GM21786 (cell line): Measurements from ENCODE around the gene KIFC1.

Source experiments
- ATAC-seq: cut with Tn5 transposase; IDR thresholded peaks from one replicate; pipeline ENCODE4 v1.9.1; 2021; ENCODE audit not compliant: unreplicated experiment

KIFC1 gene

DNA sequence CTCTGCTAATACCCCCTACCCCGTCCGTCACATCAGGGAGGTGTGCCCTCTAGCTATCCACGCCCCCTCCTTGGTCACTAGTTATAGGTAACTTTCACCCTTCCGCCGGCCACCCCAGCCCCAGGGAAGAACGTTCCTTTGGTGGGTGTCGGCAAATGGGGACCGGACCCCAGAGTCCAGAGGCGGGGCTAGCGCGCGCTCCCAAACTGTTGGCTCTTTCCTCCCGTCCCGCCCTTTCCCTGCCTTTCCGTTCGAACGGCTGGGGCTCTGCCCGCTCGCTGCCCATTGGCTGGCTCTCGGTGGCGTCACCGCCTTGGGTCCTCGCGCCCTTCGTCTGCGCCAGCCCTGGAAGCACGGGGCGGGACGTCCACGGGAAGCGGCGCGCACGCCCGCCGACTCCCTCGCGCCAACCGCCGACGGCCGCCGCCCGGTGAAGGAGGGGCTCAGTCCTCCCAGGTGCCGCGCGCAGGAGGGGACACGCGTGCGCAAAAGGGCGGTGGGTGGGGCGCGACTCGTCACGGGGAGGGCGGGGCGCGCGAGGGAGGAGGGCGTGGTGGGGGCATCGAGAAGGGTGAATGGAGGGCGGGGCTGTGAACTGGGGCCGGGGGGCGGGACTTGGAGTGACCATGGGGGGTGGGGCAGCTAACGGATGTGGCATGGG is 18.6 kb downstream of the KIFC1 start:
- peak; percentile 76 for ATAC-seq

DNA sequence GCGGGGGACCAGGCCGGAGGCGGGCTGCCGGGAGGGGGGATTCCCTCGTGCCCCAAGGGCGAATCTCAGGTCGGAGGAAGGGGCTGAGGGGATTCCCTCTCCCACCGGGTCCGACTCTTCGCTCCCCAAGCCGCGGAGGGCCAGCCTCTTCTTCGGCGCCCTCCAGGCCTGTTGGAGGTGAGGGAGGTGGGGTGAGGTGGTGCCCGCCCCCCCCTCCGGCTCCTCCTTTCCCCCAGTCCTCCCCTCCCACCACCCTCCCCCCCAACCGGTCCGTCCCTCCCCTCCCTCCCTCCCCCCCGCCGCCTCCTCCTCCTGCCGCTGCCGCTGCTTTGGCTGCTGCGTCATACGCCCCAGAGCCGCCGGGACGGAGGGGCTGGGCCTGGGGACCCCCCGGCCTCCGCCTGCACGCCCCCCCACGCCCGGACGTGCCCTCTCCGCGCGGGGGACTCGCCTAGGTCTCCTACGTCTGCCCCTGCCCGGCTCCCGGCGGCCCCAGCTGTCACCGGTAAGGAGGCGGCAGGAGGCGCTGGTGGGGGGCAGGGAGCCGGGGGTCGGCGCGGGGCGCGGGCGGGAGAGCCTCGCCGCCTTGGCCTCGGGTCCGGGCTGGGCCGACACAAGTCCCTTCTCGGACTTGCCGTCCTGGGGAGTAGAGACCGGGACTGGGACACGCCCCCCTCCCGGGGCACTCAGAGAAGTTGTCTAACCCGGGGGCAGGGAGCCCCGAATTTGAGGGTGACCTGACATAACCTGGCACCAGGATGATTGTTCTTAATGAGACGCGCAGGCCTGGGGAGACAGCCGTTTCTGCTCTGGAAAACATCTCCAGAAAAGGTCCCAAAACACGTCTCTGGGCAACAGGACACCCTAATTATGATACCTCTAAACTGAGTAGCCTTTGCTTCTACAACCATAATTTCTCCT is 19.3 kb downstream of the KIFC1 start, which contains the start of gene PHF1:
PHF1 (plus strand) TSS at position 304 of the 921 bp plus-strand sequence. CDS start 1,250 bp downstream, outside the sequence.
- peak; percentile 22 for ATAC-seq

DNA sequence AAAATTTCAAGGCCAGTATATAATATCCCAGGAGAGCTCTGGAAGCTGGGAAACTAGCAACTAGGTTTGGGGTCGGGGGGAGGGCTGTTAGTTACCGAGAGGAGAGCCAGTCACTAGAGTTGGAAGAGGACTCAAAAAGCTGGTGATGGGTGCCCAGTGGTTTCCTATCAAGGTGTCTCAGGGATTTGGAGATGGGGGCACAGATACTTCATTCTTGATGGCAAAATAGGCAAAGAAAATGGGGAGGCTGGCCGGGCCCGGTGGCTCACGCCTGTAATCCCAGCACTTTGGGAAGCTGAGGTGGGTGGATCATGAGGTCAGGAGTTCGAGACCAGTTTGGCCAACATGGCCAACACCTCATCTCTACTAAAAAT is 20.0 kb downstream of the KIFC1 start:
- no peak for ATAC-seq

DNA sequence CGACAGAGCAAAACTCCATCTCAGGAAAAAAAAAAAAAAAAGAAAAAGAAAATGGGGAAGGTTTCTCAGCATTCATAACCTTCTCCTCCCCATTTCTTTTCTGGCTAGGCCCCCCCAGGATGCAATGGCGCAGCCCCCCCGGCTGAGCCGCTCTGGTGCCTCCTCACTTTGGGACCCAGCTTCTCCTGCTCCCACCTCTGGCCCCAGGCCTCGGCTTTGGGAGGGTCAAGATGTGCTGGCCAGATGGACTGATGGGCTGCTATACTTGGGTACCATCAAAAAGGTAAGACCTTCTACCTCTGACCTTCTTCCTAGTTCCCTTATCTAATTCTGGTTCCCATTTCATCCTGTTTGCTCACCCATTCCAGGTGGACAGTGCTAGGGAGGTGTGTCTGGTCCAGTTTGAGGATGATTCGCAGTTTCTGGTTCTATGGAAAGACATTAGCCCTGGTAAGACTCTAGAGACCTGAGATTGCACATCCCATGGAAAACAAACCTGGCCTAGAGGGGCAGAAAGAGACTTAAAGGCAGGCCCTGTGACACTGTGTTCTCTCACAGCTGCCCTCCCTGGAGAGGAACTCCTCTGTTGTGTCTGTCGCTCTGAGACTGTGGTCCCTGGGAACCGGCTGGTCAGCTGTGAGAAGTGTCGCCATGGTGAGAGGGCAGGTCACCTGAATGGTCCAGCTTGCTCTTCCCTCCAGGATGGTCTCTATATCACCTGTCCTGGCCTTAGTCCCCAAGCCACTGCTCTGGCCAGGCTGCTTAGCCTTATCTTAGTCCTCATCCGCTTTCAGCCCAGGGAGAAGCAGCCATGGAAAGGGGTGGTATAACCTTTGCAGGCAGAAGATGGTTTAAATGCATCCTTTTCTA is 20.8 kb downstream of the KIFC1 start:
- ATAC-seq: no peak

DNA sequence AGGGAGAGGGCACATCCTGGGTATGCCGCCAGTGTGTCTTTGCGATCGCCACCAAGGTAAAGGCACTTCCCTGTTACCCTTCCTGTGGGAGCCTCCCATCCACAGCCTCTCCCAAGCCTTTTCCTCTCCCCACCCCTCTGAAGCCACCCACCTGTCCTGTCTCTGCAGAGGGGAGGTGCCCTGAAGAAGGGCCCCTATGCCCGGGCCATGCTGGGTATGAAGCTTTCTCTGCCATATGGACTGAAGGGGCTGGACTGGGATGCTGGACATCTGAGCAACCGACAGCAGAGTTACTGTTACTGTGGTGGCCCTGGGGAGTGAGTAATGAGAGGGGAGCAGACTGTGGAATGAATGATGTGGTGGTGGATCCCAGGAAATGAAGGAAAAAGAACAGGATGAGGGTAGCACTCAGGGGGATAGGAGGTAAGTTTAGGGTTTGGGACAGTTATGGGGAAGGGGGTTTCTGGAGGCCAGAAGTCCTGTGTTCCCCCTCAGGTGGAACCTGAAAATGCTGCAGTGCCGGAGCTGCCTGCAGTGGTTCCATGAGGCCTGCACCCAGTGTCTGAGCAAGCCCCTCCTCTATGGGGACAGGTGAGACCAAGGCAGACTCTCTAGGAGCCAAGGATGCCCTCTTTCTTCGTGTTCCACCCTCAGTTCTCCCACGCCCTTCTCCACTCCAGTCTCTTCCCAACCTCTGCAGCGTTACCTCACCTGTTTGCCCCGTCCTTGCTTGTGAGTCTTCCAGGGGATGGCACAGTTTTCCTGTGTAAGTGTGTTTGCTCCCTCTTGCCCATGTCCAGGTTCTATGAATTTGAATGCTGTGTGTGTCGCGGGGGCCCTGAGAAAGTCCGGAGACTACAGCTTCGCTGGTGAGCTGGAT is 21.9 kb downstream of the KIFC1 start:
- ATAC-seq: no peak

DNA sequence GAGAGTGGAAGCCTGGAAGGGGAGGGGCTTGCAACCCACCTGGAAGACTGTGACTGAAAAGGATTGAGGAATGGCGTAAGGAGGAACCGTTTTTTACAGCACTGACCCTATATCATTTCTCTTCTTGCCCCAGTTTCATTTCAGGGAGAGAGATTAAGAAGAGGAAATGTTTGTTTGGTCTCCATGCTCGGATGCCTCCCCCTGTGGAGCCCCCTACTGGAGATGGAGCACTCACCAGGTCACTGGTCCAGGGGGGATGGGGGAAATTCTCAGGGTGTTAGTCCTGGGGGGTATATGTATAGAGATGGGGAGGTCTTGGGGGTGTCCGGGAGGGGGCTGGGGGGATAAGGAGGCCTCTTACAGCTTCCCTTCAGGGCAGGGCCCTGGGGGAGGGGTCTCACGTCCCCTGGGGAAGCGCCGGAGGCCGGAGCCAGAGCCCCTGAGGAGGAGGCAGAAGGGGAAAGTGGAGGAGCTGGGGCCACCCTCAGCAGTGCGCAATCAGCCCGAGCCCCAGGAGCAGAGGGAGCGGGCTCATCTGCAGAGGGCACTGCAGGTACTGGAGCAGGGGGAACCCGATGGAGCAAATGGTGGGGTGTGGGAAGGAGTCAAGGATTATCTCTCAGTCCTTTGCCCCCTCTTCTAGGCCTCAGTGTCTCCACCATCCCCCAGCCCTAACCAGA is 23.1 kb downstream of the KIFC1 start:
- no peak for ATAC-seq

DNA sequence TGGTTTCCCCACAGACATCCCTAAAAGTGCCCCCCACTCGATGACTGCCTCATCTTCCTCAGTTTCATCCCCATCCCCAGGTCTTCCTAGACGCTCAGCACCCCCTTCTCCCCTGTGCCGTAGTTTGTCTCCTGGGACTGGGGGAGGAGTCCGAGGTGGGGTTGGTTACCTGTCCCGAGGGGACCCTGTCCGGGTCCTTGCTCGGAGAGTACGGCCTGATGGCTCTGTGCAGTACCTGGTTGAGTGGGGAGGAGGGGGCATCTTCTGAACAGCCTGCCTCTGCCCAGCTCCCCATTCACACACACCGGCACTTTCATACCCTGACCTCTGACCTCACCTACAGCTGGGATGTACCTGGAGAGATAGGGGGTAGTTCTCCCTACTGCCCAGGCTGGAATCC is 24.2 kb downstream of the KIFC1 start:
- ATAC-seq: no peak

DNA sequence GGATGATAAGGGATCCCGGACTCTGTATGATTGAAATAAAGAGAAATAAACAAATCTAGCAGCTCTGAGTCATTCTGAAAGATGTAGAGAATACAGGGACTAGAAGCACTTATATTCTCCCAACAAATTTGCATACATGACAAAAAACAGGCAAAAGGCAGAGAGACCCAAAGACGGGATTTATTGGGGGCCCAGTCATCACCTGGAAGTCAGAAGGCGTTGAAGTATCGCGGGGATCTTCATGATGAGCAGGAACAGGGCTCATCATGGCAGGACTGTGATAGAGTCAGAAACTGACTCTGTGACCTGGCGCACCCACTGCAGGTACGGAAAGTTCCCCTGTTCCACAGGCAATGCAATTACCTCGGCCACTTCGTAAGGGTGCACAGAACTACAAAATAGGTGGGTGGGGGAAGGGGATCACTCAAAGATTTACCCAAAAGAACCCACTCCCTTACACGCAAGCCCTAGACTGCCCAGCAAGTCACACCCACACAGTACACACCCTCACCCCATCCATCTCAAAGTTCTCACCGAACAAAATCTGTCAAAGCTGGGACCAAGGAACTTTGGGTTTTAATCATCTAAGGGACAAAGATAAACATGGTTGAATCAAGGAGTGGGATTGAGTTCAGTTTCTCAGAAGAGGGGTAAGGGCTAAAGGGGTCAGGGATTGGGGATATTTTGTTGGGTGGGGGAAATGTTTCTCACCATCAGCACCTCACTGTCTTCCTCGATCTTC is 24.9 kb downstream of the KIFC1 start:
- ATAC-seq: no peak

DNA sequence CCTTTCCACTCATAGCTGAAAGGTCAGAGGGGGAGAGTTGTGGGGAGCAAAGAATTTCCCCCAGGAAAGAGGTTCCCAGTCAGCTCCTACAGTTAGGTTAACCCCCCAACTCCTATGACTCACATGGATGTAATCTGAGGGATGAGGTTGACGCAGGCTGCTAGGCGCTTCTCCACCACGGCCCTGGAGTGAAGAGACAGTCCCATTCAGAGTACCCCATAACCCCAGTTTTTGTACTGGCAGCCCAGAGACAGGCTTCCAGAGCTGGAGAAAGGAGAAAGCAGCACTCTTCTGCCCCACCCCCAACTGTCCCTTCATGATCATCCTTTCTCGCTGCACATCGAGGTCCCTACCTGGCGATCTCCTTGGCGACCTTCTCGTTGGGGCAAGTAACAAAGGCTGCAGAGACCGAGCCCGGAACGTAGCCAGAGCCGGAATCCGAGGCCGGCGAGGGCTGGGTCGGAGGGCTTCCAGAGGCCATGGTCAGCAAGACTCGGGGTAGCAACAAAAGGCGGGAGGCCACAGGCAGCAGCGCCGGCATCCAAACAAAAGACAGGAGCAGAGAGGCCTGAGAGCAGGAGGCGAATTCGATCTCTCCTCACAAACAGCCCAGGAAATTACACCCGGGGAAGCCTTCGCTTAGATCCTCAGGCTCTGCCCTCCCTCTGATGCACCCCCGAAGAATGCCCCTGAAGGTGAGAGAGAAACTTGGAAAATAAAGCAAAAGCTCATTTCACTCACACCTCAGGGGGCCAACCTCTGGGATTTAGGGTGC is 25.7 kb downstream of the KIFC1 start:
- no peak for ATAC-seq

DNA sequence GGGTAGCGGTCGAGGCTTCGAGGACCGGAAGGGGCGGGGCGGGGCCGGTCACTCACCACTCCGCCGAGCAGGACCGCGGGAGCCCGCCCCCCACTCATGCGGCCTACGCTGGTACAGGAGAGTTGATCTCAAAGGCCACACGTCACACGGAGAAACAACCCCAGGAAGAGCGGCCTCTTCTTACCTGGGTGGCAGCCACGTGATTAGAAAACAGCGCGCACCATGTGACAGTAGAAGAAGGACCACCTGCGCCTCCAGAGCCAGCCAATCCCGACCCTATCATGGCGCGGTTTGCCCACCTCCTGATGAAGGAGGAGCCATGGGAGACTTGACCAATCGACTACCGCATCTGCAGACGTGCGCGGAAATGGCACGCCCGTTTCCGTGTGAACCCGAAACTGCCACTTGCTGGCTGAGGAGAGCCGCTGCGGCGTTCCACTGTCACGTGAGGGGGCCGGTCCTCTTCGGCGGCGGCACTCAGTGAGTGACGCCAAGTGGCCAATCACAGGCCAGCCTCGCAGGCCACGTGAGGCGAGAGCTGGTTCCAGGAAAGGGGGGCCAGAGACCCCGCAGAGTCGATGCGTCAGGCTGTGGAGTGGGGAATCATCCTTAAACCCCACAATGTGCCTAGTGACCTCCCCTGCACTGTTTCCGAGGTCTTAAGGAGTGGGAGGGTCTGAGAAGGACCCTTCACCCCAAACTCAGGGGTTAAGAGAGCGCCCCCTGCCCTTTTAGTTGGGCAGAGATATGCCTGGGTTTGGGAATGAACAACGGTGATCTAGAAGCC is 26.5 kb downstream of the KIFC1 start, which contains the start of gene CUTA:
CUTA (minus strand) TSS at position 205 of the 787 bp plus-strand sequence; CDS start at position 98, 107 bp downstream.
- peak; percentile 91 for ATAC-seq

DNA sequence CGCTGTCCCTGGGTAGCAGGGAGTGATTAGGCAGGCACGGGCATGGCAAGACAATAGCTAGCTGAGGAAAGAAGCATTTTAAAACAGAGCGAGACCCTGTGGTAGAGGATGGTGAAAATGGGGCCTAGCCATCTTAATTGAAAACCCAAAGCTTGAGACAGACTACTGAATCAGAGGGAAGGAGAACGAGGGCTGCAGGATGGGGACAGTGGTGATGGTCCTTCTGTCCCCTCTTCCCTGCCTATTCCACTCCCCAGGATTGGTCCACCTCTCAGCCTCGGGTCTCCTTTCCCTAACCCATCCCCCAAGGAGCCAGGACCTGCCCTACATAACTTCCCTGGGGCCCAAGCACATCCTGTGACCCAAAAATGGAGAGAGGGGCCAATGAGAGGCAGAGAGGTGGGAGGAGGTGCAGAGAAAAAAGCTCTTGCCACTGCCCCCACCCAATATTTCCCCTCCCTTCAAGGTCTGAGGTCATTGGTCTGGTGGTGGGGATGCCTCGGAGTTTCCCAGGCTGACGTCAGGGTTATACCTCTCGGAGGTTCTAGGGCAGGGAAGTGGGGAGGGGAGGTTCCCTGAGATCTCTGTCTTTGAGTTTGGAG is 27.2 kb downstream of the KIFC1 start:
- ATAC-seq: no peak

DNA sequence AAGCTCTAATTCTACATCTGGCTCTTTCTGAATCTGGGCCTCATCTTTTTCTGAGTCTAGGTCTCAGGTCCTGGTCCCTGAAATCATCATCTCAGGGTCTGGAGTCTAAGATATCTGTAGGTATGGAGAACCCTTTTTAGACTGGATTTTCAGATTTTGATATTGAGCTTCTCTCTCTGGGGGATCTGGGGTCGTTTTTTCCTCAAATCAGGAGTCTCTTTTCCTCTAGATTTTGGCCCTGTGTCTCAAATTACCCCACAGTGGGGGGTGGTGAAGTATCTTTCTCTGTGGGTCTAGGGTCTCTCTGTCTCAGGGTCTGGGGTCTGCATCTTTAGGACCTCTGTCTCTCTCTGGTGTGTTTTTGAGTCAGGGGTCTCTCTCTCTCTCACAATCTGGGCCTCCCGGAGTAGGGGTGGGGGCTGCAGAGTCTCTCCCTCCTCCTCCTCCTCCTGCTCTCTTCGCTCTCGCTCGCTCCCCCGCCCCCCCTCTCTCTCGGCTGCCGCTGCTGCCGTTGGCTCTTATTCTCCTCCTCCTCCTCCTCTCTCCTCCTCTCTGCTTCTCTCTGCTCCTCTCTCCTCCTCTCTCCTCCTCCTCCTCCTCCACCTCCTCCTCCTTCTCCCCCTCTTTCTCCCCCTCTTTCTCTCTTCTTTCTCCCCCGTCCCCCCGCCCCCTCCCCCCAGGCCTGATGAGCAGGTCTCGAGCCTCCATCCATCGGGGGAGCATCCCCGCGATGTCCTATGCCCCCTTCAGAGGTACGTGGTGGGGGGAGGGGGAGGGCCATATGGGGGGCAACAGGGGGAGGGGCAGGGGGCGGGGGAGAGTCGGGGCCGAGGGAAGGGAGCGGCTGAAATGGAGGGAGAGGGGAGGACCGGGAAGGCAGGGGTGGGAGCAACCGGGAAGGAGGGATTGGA is 28.2 kb downstream of the KIFC1 start, which contains the start of gene SYNGAP1:
SYNGAP1 (plus strand) TSS at position 486 of the 911 bp plus-strand sequence; CDS start at position 686, 200 bp downstream.
- no peak for ATAC-seq

DNA sequence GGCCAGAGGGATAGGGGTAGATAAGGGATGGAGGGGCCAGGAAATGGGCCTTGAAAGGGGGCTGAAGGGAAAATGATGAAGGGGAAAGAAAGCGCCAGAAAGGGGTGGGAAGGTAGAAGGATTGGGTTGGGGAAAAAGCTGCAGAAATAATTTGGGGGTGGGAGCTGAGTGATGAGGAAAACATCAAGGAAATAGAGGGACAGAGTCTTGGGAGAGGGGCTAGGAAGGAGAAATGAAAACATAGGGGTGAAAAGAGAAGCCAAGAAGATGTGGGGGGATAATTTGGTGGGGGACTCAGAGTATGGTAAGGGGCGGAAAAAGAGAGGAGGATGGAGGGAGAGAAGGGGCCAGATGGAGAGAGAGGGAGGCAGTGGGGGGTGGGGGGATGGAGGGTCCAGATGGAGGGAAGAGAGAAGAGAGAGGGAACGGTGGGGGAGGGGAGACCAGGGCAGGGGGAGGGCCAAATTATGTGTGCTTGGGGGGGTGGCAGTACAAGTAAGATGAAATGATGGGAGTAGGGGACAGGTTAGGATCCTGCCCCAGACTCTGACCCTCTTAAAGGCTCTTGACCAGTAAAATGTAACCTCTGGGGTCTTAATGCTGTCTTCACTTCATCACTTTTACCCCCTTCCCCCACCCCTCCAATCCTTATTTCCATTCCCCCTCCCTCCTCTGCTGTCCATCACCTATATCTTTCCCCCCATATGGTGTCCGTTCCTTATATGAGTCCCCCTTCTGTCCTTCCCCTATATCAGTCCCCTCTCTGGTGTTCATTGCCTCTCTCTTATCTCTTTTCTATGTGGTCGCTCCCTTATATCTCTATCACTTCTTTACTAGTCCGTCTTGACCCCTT is 29.1 kb downstream of the KIFC1 start:
- ATAC-seq: no peak

DNA sequence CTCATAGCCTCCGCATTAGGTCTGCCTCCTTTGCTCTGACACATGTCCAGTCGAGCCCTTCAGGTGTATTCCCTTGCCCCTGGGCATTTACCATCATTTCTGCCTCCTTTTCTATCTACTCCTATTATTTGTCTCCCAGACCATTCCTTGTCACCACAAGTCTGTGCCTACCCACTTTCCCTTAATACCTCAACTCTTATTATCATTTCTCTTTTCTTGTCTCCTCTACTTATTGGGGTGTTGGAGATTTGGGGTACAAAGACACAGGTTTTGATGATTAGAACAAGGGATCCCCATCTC is 29.7 kb downstream of the KIFC1 start:
- no peak for ATAC-seq

DNA sequence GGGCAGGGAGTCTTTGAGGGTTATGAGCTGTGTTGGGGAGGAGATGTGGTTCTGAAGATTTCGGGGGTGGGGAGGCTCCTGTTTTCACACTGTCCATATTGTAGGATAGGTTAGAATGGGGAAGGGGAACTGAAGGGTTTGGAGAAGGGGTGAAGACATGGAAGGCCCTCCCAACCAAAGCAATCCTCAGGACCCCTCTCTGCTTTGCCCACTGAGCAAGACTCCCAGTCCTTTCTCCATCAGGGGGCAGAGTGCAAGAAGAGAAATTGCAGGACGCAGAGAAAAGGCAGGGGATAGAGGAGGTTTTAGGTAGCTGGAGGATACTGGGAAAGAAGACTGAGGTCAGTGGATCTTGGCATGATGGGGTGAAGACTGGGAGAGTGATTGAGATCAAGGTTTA is 32.2 kb downstream of the KIFC1 start:
- ATAC-seq: no peak
